Transverse colon (tissue), 4 donors: Measurements from ENCODE around the gene TMTC4. TPM values are rescaled to one million over a fixed set of nuclear protein-coding genes. Genes with fewer than 3 reads are reported as not detected.

Experiments used
- DNase-seq: peaks from one replicate; pipeline ENCODE4 v3.0.0-alpha.2; 2019
- H3K27ac ChIP-seq, 4 donors: fragments of 200-600 bp; sonication (generic); 2 replicates each; pipeline ENCODE4 v1.5.1; 2016 to 2018; ENCODE audit warnings: inconsistent platforms in 4 of 4
- H3K27me3 ChIP-seq: fragments of 200-600 bp; sonication (generic); 2 replicates; pipeline ENCODE4 v1.5.1; 2017; ENCODE audit warnings: inconsistent platforms
- H3K36me3 ChIP-seq, 4 donors: fragments of 200-600 bp; sonication (generic); 2 replicates each; pipeline ENCODE4 v1.5.1; 2017 to 2019; ENCODE audit warnings: inconsistent platforms in 4 of 4
- H3K4me1 ChIP-seq, 4 donors: fragments of 200-600 bp; sonication (generic); 2 replicates each; pipeline ENCODE4 v1.5.1; 2017 to 2020; ENCODE audit warnings: inconsistent platforms in 4 of 4
- H3K4me3 ChIP-seq, 4 donors: fragments of 200-600 bp; sonication (generic); 1 replicate in 1 of 4; 2 replicates in 3 of 4; pipeline versions ENCODE4 v1.5.1 to v1.6.1; 2017 to 2019; ENCODE audit warnings: inconsistent platforms in 4 of 4
- H3K9me3 ChIP-seq, 2 donors: fragments of 200-600 bp; sonication (generic); 2 replicates each; pipeline ENCODE4 v1.5.1; 2017 to 2019; ENCODE audit warnings: inconsistent platforms in 2 of 2
- CTCF ChIP-seq, 5 experiments: fragments of 200-600 bp in 3 of 5; fragments of 450-650 bp in 2 of 5; sonication (generic) in 3 of 5; IDR thresholded peaks; 1 replicate in 2 of 5; 2 replicates in 3 of 5; pipeline ENCODE4 v1.5.1; 2016 to 2017; ENCODE audit warnings: antibody characterized with exemption in 5 of 5, inconsistent platforms in 3 of 5, mild to moderate bottlenecking in 2 of 5, moderate library complexity in 1 of 5
- EP300 ChIP-seq: sonication (generic); formaldehyde crosslinking; IDR thresholded peaks from one replicate; pipeline ENCODE4 v1.6.1; 2017; ENCODE audit warnings: antibody characterized with exemption, low read depth
- POLR2A ChIP-seq: fragments of 450-650 bp; IDR thresholded peaks from one replicate; pipeline ENCODE4 v1.6.1; 2016; ENCODE audit warnings: antibody characterized with exemption, mild to moderate bottlenecking, moderate library complexity
- POLR2AphosphoS5 ChIP-seq, 3 donors: sonication (generic); formaldehyde crosslinking; IDR thresholded peaks; one replicate each; pipeline ENCODE4 v1.6.1; 2016; ENCODE audit warnings: antibody characterized with exemption in 3 of 3
- WGBS, 2 donors: methylation state at CpG; one replicate each; pipeline ENCODE4 v1.1.5; 2018; ENCODE audit warnings: low coverage in 1 of 2; 5-methylcytosine and 5-hydroxymethylcytosine counted together
- in situ Hi-C, 4 donors: fragments of 200-750 bp; cut with MboI; loops; one replicate each; pipeline versions ENCODE4 v1.15.0 to v1.15.1; 2017; ENCODE audit warnings: low sequenced_read_pairs in 3 of 4, low pct_ligation_motif_present in 1 of 4, low pct_unique_long_range_greater_than_20kb in 1 of 4
- intact Hi-C: fragments of 100-400 bp; cut with DNase I; formaldehyde crosslinking; loops from one replicate; pipeline ENCODE4 v1.15.1; 2023; ENCODE audit warnings: low total_unique reads
- total RNA-seq, 4 donors: library from RNA; depleted of rRNA; stranded (reverse); fragments of >200 nt; gene quantifications; one replicate each; pipeline ENCODE4 v1.1.0, GENCODE V29; 2016

TMTC4 gene
- total RNA-seq, 4 donors from 2014 or later, result 19.5 to 136 (median 30.0) TPM

GRCh38 chr13:100600915-100601314 lies 73.7 kb downstream of the TMTC4 start:
- intact Hi-C loops, result no loop called here
- in situ Hi-C loops, result no loop called here
- Histone ChIP-seq H3K27me3 (no peaks in the 10 kb centered on the region), H3K9me3 (no peaks in the 10 kb centered on the region), H3K36me3 (no peaks in the 10 kb centered on the region), H3K4me1 (no peaks in the 10 kb centered on the region), H3K27ac (no peak overlapping the region), H3K4me3 (no peak overlapping the region)
- WGBS, 2 donors, result 60 to 62% methylated on average over 6 of the region's 6 CpGs
- no peak for TF ChIP-seq EP300
- no peak for TF ChIP-seq POLR2A
- no peak for TF ChIP-seq CTCF (IDR thresholded peaks at IDR 0.05)
- TF ChIP-seq POLR2AphosphoS5 (IDR thresholded peaks at IDR 0.05), result no peak
- DNase-seq, result no peak

- Histone ChIP-seq H3K27me3 (no peaks in the 10 kb centered on the region), H3K36me3 (no peaks in the 10 kb centered on the region), H3K4me3 (no peak overlapping the region), H3K27ac (no peak overlapping the region), H3K9me3 (no peaks in the 10 kb centered on the region), H3K4me1 (no peaks in the 10 kb centered on the region)
- intact Hi-C loops, result no loop called here
- WGBS, 2 donors, result 95 to 96% methylated on average over 6 of the region's 6 CpGs
- in situ Hi-C loops, result no loop called here
- DNase-seq, result no peak
- TF ChIP-seq POLR2A (no peak), EP300 (no peak), POLR2AphosphoS5 (IDR thresholded peaks at IDR 0.05) (no peak), CTCF (IDR thresholded peaks at IDR 0.05) (no peak)
These were observed 74.1 kb downstream of the TMTC4 start for GRCh38 chr13:100600461-100600860.

GRCh38 chr13:100597253-100597652 lies 77.3 kb downstream of the TMTC4 start:
- Histone ChIP-seq H3K36me3 (no peaks in the 10 kb centered on the region), H3K4me1 (no peaks in the 10 kb centered on the region), H3K27me3 (no peaks in the 10 kb centered on the region), H3K27ac (no peak overlapping the region), H3K9me3 (no peaks in the 10 kb centered on the region), H3K4me3 (no peak overlapping the region)
- WGBS, 2 donors, result 89 to 100% methylated on average over 1 to 4 of the region's 4 CpGs
- no peak for DNase-seq
- TF ChIP-seq POLR2AphosphoS5 (IDR thresholded peaks at IDR 0.05) (no peak), POLR2A (no peak), CTCF (IDR thresholded peaks at IDR 0.05) (no peak), EP300 (no peak)
- in situ Hi-C loops (no loop called here), intact Hi-C loops (no loop called here)

GRCh38 chr13:100596516-100596915 lies 78.1 kb downstream of the TMTC4 start:
- WGBS, 2 donors, result 98% methylated on average over 2 of the region's 2 CpGs; no CpG with 5 or more reads in 1 of the 2 donors
- H3K36me3 ChIP-seq, result no peaks in the 10 kb centered on the region
- H3K9me3 ChIP-seq, result no peaks in the 10 kb centered on the region
- intact Hi-C loops (no loop called here), in situ Hi-C loops (no loop called here)
- H3K4me1 ChIP-seq, result no peaks in the 10 kb centered on the region
- no peaks in the 10 kb centered on the region for H3K27me3 ChIP-seq
- no peak for TF ChIP-seq POLR2AphosphoS5 (IDR thresholded peaks at IDR 0.05)
- no peak for TF ChIP-seq POLR2A
- no peak for TF ChIP-seq EP300
- no peak for TF ChIP-seq CTCF (IDR thresholded peaks at IDR 0.05)
- H3K27ac ChIP-seq, result no peak overlapping the region
- H3K4me3 ChIP-seq, result no peak overlapping the region
- DNase-seq, result no peak
